MM.1S (cell line): Measurements from ENCODE around the gene CLEC16A.

ENCODE experiments used
- CTCF ChIP-seq: fragments of 300-600 bp; sonication (generic); IDR thresholded peaks from 2 replicates; pipeline ENCODE4 v1.5.1; 2016; ENCODE audit warnings: antibody characterized with exemption, low read length, mixed read lengths
- EZH2 ChIP-seq: fragments of 300-600 bp; sonication (generic); optimal IDR thresholded peaks from 2 replicates; pipeline ENCODE3; 2017; ENCODE audit warnings: low read depth, mild to moderate bottlenecking, antibody characterized with exemption, low read length, mixed read lengths
- EZH2phosphoT487 ChIP-seq: fragments of 300-600 bp; sonication (generic); IDR thresholded peaks from 2 replicates; pipeline ENCODE4 v1.6.1; 2018; ENCODE audit warnings: antibody characterized with exemption, low read length

GRCh38 chr16:11084876-11085485 is 140.6 kb downstream of the CLEC16A start:
- TF ChIP-seq EZH2phosphoT487 (no peak), CTCF (no peak), EZH2 (no peak)
